ENCODE results near the gene METTL26.

METTL26 gene

DNA sequence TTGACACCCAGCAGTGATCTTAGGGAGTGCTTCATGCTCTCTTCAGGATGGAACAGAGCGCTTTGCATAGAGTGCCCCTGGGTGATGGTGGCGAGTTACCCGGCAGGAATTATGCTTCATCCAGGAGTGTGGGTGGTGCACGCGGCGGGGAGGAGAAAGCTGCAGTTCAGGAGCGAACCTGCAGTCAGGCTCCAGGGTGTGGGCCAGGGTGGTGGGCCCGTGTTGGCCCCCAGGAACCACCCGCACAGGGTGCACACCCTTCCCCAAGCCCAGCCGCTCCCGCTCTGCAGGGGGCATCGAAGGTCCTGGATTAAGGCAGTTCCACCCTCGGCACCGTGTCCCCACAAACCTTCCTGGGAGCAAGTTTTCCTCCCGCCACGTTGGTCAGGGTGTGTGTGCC is 42.3 kb downstream of the METTL26 start:
- no peak for DNase-seq

- DNase-seq: no peak
These were observed 42.7 kb downstream of the METTL26 start for GRCh38 chr16:593406-593805.

DNA sequence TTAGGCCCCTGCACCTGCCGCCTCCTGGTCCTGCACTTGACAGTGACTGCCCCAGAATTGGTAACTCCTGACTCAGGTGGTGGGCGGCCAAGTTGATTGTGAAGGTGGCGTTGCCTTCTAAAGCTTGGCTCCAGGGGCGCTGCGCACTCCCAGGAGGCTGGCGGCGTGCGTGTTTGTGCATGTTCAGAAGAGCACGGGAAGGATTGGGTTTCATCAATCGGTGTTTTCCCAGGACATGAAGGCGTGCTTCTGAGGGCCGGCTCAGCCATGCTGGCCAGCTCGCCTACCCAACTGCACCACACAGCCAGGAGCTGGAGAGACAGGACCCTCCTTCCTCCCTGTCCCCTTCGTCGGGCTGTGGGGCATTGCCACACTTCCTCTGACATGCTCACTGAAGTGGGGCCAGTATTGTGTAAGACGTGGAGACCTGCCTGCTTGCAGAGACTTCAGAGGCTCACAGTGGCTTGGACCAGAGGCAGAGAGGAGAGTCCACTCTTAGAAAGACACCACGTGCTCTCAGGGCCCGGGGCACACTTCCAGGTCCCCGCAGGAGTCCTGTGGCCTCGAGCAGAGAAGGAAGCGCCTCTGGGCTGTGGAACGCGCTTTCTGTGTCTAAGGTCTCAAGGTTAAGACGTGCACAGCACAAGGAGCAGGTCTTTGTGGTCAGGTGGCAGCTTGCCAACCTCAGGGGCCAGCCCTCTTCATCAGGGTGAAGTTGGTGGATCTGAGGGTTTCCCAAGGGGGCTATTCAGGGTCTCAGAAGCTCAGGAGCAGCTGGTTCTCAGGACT is 43.4 kb downstream of the METTL26 start:
- DNase-seq: no peak

DNA sequence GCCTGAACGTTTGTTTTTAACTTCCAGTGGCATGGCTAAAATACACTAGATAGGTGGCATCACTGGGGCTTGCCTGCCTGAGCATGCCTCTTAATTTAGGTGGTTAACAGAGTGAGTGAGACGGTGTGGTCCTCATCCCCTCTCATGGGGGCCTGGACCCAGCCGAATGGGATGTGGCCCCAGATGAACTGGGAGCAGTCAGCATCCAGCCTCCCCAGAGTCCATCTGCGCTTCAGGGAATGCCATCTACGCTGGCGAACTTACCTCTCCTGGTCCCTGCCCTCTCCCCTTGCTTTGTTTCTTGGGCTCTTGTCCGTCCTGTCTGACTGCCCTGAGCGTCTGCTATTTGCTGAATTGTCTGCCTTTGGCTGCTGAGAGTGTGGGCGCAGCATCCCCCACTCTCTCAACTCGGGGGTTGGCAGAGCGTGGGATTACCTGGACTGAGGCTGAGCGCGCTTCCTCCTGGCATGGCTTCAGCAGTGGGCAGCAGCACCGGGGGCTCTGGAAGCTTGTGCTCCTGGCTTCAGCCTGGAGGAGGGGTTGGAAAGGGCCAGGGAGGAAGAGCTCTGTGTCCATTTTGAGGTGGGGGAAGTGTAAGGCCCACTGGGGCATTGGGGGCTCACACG is 44.1 kb downstream of the METTL26 start:
- DNase-seq: no peak

- DNase-seq: no peak
These were observed 44.9 kb downstream of the METTL26 start for GRCh38 chr16:591231-591630.

DNA sequence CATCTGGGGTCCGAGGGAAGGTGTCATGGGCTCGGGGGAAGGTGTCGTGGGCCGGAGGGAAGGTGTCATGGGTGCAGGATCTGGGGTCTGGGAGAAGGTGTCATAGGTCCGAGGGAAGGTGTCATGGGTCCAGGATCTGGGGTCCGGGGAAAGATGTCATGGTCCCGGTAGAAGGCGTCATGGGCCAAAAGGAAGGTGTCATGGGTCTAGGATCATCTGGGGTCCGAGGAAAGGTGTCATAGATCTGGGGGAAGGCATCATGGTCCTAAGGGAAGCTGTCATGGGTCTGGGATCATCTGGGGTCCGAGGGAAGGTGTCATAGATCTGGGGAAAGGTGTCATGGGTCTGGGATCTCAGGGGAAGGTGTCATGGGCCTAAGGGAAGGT is 45.3 kb downstream of the METTL26 start:
- no peak for DNase-seq

- no peak for DNase-seq
These were observed 45.8 kb downstream of the METTL26 start for GRCh38 chr16:590188-590814.

DNA sequence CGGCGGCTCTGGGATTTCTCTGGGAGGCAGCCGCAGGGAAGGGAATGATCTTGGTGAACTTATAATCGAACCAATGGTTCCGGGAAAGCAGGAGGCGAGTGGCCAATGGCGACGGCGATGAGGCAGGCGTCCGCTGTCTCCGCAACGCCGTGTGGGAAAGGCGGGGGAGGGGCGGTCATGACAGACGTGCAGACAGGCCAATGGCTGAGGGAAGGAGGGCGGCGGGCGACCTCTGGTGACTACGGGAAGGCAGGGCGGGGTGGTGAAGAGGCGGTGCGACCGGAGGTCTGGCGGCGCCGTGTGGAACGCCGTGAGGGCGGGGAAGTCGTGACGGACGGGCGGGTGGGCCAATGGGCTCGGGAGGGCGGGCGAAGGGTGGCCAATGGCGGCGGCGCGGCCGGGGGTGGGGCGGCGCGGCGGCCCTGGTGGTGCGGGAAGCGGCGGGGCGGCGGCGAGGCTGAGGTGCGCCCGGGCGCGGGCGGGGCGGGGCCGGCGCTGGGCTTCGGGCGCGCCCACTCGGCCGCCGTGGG is 46.4 kb downstream of the METTL26 start, which contains the start of gene RAB40C:
TSS of gene RAB40C (plus strand) at position 409 of the 530 bp plus-strand sequence. CDS start 226 bp downstream, outside the sequence.
- DNase-seq: peak; percentile 97

DNA sequence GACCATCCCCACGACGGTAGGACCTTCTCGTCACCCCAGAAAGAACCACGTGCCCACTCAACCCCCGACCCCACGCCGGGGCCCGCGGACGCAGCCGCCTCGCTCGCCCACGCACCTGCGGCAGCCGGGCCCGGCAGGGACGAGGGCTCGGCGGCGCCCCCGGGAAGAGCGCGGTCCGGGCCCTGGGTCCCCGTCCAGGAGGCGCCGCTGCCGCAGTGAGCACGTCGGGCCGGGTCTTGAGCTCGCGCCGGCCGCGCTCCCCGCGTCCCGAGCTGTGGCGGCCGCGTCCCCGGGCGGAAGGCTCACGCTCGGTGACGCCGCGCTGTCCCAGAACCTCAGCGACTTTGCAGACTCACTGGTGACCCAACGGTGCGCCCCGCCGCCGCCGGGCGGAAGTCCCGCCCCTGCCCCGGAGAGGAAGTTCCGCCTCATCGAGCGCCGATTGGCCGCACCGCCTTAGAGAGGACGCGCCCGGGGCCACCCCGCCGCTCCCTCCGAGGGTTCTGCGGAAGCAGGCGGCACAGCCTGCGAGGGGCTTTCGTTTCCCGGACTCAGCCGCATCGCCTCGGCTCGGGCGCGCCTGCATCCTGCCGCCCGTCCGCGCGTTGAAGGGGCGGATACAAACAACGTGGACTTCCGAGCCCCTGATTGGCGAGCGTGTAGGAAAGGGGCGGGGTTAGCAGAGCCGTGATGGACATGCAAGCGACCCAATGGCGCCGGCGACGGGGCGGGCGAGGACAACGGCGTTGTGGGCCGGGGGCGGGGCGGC is 47.0 kb downstream of the METTL26 start:
- DNase-seq: peak; percentile 97

- DNase-seq: no peak
These were observed 47.5 kb downstream of the METTL26 start for GRCh38 chr16:588639-588888.

GRCh38 chr16:586645-587590 is 49.2 kb downstream of the METTL26 start:
- no peak for DNase-seq

DNA sequence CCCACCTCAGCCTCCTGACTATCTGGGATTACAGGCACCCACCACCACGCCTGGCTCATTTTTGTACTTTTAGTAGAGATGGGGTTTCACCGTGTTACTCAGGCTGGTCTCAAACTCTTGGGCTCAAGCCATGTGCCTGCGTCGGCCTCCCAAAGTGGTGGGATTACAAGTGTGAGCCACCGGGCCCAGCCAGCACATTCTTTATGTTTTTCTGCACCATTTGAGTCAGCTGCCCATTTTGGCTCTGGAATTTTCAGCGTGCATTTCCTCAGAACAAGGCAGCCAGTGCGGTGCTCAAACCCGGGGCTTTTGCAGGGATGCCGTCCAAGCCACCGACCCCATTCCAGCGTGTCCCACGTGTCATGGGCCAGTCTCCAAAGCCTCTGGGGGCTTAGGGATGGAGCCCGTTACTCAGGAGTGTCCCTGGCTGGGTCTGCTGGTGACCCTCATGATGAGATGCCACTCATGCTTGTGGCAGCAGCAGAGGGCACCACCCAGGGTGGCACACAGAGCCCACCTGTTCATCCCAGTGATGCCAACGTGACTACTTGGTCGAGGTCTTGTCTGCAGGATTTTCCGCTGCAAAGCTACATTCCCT is 50.0 kb downstream of the METTL26 start:
- DNase-seq: no peak

DNA sequence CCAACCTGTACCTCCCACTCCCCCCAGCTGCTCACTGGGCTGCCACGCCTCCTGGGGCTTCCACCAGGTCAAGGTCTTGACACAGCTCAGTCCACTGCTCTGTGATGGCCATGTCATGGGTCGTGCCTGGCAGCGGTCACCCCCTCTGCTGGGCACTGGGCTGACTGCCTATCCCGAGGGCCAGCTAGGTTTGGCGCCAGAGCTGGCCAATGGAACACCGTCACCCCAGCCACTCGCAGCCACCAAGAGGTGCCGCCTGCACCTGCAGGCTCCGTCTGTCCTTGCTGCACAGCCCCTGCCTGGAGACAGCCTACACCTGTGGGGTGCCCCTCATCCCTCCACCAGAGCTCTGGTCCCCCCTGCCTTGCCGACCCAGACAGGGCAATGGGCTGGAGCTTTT is 50.8 kb downstream of the METTL26 start:
- no peak for DNase-seq

All from KG1 (cell line).